ENCODE data around the gene MBD6. TPM values are rescaled to one million over a fixed set of nuclear protein-coding genes. Genes with fewer than 3 reads are reported as not detected.

The MBD6 gene
- total and polyA plus RNA-seq, 2 of the 8 experiments (the other 6 are each of a cell fraction or from before 2014, with no cell fraction given), result 3.9 to 32.3 TPM

- H3K23me2 ChIP-seq (ENCODE audit: low read depth, low read length), result peaks cover 7% of the 10 kb centered on the region; the same call in 1 of the 2 replicates
- H3K79me1 ChIP-seq (ENCODE audit: low read depth, low read length), result peaks cover 8% of the 10 kb centered on the region; the same call in 1 of the 2 replicates
- H3K9me3 ChIP-seq (ENCODE audit: insufficient read depth in 2 of 2, low read depth in 1 of 2, low read length in 1 of 2), result no peaks in the 10 kb centered on the region; a peak in 1 of 4 replicates
- peak within 1 kb of the TSS; percentile 55; the same call in 1 of the 2 replicates for H2BK15ac ChIP-seq (ENCODE audit: low read length)
- peak within 1 kb of the TSS; percentile 85 for H3K56ac ChIP-seq (replicated peaks; ENCODE audit: insufficient read length, low read depth, low read length)
- H4K20me1 ChIP-seq (replicated peaks in 1 of 2; ENCODE audit: control insufficient read depth in 1 of 2, insufficient read depth in 2 of 2, low read length in 2 of 2), result peaks cover 0 to 3% of the 10 kb centered on the region in 2 experiments
- H3K9ac ChIP-seq (replicated peaks in 1 of 4; ENCODE audit: extremely low read depth in 1 of 4, low read depth in 3 of 4, low read length in 3 of 4), result peak within 1 kb of the TSS; percentile 87 to 99 (median 93)
- H4K8ac ChIP-seq (ENCODE audit: extremely low read depth, insufficient read depth, low read length), result peak within 1 kb of the TSS; percentile 98
- ChIA-PET POLR2A (ENCODE audit: partially characterized antibody) (interaction anchor here (1.0 to 1.5 kb wide), 5 partner anchors 39 to 358 kb away, joined by 3 to 5 read pairs (median 3); no protein-coding TSS in a partner anchor), CTCF (ENCODE audit: partially characterized antibody) (interaction anchor here (0.6 to 25.1 kb wide), 6 partner anchors 10 to 96 kb away, joined by 3 to 441 read pairs (median 4); partner anchors contain the start of genes GLI1 and INHBE)
- H3K36me3 ChIP-seq (ENCODE audit: control insufficient read depth in 2 of 4, insufficient read depth in 4 of 4, low read length in 3 of 4), result peaks cover 21 to 40% (median 35%) of the 10 kb centered on the region in 4 experiments
- H4K91ac ChIP-seq (replicated peaks; ENCODE audit: insufficient read length, low read length), result peak within 1 kb of the TSS; percentile 44
- H3K4me2 ChIP-seq (ENCODE audit: insufficient read depth in 1 of 2, low read depth in 2 of 2, low read length in 2 of 2), result peak within 1 kb of the TSS; percentile 66 to 74
- peak within 1 kb of the TSS; percentile 75 for H2AK5ac ChIP-seq (ENCODE audit: low read depth, low read length)
- H3K18ac ChIP-seq (ENCODE audit: extremely low read depth, low read length), result peak within 1 kb of the TSS; percentile 95
- DNase-seq (ENCODE audit: low read depth in 1 of 2, low spot score in 2 of 2) (peak; percentile 85 to 88), FAIRE-seq (peak; percentile 39)
- peak within 1 kb of the TSS; percentile 77 to 99 (median 94) for H3K4me3 ChIP-seq (ENCODE audit: extremely low read depth in 1 of 4, insufficient read depth in 2 of 4, low read depth in 3 of 4, low read length in 4 of 4)
- H3K4ac ChIP-seq (replicated peaks; ENCODE audit: insufficient read length, low read depth, low read length), result peak within 1 kb of the TSS; percentile 87
- H3K14ac ChIP-seq (ENCODE audit: insufficient read length), result no peak within 1 kb of the TSS
- peak within 1 kb of the TSS; percentile 98 for H2BK5ac ChIP-seq (ENCODE audit: low read depth, low read length)
- no peak within 1 kb of the TSS for H2BK120ac ChIP-seq (replicated peaks; ENCODE audit: low read depth, low read length)
- no peaks in the 10 kb centered on the region for H3K27me3 ChIP-seq (replicated peaks in 1 of 4; ENCODE audit: control insufficient read depth in 3 of 4, extremely low read depth in 1 of 4, insufficient read depth in 3 of 4, low read length in 3 of 4)
- peak within 1 kb of the TSS; percentile 93 for H3K27ac ChIP-seq (ENCODE audit: low read depth, low read length)
- peaks cover 0 to 7% (median 2%) of the 10 kb centered on the region in 4 experiments; a peak in 5 of 7 replicates for H3K4me1 ChIP-seq (replicated peaks in 1 of 4; ENCODE audit: control insufficient read depth in 3 of 4, insufficient read depth in 4 of 4, low read length in 3 of 4)
- H3K79me2 ChIP-seq (ENCODE audit: control insufficient read depth in 1 of 2, insufficient read depth in 2 of 2, low read length in 2 of 2), result peaks cover 14 to 26% of the 10 kb centered on the region in 2 experiments
- peak within 1 kb of the TSS; percentile 83 for H4K5ac ChIP-seq (ENCODE audit: insufficient read length, low read depth, low read length)
- peak within 1 kb of the TSS; percentile 91 for H2BK12ac ChIP-seq (ENCODE audit: low read depth, low read length)
- H2BK20ac ChIP-seq (ENCODE audit: low read length), result no peak within 1 kb of the TSS
- 15 to 100% methylated on average over 1 to 43 of the region's 47 CpGs for WGBS, 2 experiments (ENCODE audit: extremely low coverage in 1 of 2, insufficient coverage in 1 of 2, insufficient read length in 1 of 2, insufficient replicate concordance in 2 of 2, low coverage in 1 of 2, low lambda C conversion rate in 2 of 2, missing lambda C conversion rate in 1 of 2)
- H3K23ac ChIP-seq (ENCODE audit: insufficient read length), result no peak within 1 kb of the TSS
- no peak within 1 kb of the TSS for H2AFZ ChIP-seq (ENCODE audit: low read length)
- TF ChIP-seq TEAD4 (IDR thresholded peaks at IDR 0.05; ENCODE audit: low read depth, low read length) (no peak), POLR2AphosphoS5 (IDR thresholded peaks at IDR 0.05; ENCODE audit: low read depth, low read length) (peak; percentile 97), SIX5 (IDR thresholded peaks at IDR 0.05; ENCODE audit: low read depth, low read length) (peak; percentile 87), CREB1 (IDR thresholded peaks at IDR 0.05) (peak; percentile 64; the same call in 1 of the 2 replicates), HDAC6 (IDR thresholded peaks at IDR 0.05; ENCODE audit: low read depth, low read length) (no peak), EP300 (IDR thresholded peaks at IDR 0.05; ENCODE audit: borderline replicate concordance in 1 of 2, low read depth in 2 of 2, low read length in 2 of 2) (no peak), CHD2 (IDR thresholded peaks at IDR 0.05; ENCODE audit: low read length) (no peak), POU5F1 (IDR thresholded peaks at IDR 0.05; ENCODE audit: low read depth, low read length) (no peak), KDM4A (IDR thresholded peaks at IDR 0.05; ENCODE audit: low read depth, low read length, severe bottlenecking) (peak; percentile 34), SIN3A (conservative IDR thresholded peaks at IDR 0.05 in 1 of 2, IDR thresholded peaks at IDR 0.05 in 1 of 2; ENCODE audit: low read depth in 1 of 2, low read length in 2 of 2) (peak in 1 of 2 experiments; percentile 85; a peak in 1 of 4 replicates), KDM1A (IDR thresholded peaks at IDR 0.05; ENCODE audit: borderline replicate concordance, low read length) (peak; percentile 94)
Observed at GRCh38 chr12:57487597-57488401, 34.8 kb upstream of the MBD6 start, which contains the start of gene MARS1. Gene MARS1, plus strand, starts transcription at chr12:57488068. Its CDS starts 23 bp downstream, at chr12:57488091.

Measured in H1 (cell line).